UCSD-AML1 (cell line): Measurements from ENCODE around the gene IRF2BP2.
"Not testable (repeated sequence)": the region's sequence is repeated elsewhere in the genome, so short reads cannot be mapped to it uniquely, and the experiment has no call there.

Experiments used
- DNase-seq: peaks from one replicate; lab custom pipeline; 2025; ENCODE audit not compliant: unreplicated experiment; lab: John Stamatoyannopoulos, UW

The IRF2BP2 gene

DNA sequence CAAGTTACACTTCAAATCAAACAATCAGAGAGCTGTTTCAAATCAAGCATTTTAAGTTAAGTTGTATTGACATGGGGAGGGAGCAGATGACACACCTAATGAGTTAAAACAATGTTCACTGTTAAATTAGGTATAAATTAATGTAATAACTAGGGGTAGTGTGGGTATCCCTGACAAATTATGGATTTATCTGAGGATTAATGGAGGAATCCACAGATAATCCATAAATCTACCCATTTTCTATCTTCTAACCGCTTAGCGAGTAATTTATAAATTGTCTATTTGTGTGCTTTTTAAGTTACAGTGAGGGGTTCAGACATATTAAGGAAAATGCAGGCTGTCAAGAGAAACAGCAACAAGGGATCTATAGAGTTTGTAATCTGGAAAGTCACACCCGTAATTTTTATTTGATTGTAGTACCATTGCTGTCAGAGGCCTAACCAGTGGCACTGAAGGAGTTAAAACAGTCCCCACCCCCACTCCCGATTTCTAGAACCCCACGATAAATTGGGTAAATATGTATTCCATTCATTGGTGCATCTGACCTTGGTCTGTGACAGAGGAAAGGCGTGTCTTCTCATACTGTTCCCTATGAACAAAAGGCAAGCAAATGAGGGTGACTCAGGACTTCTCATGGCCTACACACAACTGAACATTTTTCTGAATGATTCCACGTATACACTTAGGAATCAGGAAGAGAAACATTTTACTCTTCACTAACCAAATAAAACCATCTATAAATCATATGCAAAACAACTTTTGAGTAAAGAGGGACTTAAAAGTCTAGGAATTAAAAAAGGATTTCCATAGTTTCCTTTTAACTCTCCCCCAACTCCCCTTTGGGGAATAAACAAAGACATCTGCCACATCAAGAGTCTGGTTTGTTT, 7.4 kb downstream of the IRF2BP2 start:
- DNase-seq = no peak

GRCh38 chr1:234601301-234602017, 8.5 kb downstream of the IRF2BP2 start:
- no peak for DNase-seq

DNA sequence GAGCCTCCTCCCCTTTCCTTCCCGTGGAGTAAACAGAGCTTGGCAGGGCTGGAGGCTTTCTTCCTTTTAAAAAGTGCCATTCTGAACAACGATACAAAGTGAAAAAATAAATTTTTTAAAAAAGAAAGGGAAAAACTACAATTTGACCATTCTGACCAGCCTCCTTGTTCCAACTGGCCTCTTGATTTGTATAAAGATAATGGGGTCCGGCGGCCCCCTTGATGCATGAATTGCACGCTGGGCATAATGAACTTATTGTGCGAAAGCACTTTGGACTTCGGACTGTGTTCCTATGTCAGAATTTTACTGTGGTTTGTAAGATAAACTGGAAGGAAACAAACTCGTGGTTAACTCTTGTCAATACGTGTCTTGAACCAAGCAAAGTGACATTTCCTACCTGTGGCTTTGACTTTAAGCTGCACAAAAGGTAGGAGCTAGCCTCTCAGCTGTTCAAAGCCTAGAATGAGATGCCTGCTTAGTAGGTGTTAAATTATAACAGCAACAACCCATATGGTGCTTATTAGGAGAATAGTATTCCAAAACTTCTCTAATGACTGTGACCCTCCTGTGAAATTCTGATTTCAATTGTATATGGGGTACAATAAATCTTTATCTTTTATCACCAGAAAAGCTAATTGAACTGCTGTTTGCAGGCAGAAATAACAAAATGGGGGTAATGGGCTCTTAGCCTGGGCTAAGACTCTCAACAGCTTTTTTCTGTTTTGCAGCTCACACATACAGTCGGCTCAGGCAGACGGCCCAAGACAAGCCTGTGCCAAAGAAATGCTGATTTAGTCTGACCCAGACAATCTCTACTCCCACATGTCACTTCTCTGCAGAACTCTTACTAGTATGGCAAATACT, 9.3 kb downstream of the IRF2BP2 start:
- no peak for DNase-seq

DNA sequence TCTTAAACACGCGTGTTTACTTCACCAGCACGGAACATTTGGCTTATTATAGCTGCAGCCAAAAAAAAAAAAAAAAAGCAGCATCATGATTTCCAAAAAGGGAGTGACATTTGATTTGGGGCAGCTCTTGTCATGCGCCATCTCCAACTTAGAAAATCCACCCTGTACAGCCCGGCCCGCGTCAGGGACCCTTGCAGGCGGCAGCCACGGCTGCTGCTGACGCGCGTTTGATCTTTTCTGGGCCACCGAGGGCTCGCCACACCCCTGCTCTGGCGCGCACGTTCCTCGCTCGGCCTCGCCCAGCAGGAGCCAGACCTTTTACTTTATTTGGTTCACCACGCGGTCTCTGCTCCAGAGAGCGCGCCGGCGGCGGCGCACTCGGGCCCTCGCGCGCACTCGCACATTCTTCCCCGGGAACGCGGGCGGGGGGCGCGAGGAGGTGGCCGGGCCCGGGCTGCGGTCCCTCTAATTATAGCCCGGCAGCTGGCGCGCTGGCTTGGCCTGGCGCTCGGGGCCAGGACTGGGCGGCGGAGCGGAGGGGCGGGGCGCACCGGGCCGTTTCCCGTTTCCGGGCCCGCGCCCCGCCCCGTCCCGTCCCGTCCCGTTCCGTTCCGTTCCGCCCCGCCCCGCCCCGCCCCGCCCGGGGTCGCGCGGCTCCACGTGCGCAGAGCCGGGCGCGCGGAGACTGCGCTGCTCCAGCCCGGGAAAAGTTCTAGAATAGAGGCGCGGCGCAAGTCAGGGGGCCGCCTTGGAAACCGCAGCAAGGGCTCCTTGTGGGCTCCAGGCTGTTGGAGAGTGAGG, 10.2 kb downstream of the IRF2BP2 start:
- peak; percentile 93 for DNase-seq

DNA sequence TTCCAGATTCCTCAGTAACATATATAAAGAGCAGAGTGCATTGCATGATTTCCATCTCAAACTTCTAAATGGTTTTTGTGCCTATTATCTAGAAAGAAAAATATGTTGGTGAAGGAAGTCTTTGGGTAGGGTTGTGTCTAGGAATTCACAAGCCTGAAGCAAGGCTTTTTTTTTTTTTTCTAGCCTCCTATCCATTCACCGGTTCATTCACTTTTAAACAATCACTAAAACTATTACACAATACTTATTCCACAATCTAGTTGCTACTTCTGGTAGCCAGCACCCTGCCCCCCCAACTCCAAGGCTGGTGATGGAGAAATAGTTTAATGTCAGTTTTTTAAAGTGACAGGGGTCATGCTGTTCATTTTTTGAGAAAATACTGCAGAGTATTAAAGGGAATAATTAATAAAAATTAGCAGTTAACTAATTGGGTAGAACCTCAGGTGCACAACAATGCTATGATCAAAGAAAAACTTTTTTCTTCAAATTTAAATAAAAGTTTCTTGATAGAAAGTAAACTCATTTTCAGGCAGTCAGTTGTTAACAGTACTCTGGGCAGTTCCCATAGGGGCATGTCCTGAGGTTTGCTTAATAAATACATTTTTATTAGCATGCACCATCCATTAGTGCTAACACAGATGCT, 10.9 kb downstream of the IRF2BP2 start:
- DNase-seq = no peak

DNA sequence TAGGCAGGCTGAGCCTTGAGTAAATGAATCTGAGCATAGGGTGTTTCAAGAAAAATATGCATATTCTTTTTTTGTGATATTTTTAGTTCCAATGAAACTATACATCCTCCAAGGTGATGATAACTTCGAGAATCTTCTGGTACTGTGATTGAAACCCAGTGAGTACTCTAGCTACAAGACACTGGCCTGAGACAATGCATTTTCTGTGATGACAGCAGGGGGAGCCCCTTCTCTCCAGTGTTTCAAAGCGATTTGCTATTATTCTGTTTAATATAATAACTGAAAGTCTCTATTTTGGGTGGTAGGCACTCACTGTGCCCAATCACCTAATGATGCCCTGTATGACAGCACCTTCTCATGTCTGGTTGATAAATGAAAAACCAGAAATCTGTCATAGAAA, 12.1 kb downstream of the IRF2BP2 start:
- peak; percentile 31 for DNase-seq

DNA sequence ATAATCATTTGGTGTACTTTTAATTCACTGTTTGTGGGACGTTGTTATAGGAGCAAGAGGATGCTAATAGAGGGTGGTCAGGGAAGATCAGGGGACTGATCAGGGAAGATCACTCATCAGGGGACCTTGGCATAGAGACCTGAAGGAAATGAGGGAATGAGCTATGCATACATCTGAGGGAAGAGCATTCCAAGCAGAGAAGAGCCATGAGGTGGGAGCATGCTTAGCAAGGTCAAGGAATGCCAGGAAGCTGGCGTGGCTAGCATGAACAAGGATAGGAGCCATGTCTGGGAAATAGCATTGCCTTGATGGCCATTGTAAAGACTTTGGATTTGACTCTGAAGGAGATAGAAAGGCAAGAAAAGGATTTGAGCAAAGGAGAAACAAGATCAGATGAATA, 14.1 kb downstream of the IRF2BP2 start:
- DNase-seq = no peak

GRCh38 chr1:234594575-234594974, 15.4 kb downstream of the IRF2BP2 start:
- not testable (repeated sequence) for DNase-seq

- DNase-seq = no peak
Measured at GRCh38 chr1:234593771-234594504, 16.0 kb downstream of the IRF2BP2 start.

DNA sequence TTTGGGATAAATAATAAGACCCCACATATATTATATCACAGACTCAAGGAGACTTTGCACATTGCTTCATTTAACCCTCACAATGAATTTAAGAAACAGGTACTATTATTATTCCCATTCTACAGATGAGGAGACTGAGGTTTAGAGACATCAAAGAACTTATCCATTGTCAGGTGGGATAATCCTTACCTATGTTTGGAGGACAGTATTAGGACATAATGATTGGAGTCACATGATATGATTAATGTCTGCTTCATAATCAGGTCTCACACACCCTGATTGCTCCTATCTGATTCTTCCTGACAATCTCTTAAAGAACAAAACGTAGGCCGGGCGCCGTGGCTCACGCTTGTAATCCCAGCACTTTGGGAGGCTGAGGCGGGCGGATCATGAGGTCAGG, 16.9 kb downstream of the IRF2BP2 start:
- DNase-seq = no peak

- DNase-seq = no peak
Measured at GRCh38 chr1:234592240-234592639, 17.7 kb downstream of the IRF2BP2 start.

DNA sequence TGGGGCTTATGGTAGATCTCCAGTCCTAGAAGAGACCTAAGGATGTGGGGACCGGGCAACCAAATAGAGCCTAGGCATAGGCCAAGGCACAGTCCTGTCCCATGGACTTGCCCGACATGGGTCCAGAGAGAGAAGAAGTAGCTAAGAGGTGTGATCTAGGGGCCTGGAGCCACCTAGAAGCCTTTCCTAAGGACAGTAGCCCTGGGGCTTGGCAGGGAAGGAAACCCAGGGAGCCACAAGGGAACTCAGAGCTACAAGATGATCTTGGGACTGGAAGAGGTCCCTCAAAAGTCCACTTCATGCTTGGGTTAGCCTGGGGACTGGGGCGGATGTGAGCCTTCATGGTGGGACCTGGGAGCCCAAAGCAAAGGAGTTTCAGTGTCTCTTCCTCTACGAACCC, 18.8 kb downstream of the IRF2BP2 start:
- no peak for DNase-seq

- DNase-seq = no peak
Measured at GRCh38 chr1:234589854-234590620, 19.9 kb downstream of the IRF2BP2 start.

- DNase-seq = no peak
Measured at GRCh38 chr1:234589064-234589800, 20.7 kb downstream of the IRF2BP2 start.

DNA sequence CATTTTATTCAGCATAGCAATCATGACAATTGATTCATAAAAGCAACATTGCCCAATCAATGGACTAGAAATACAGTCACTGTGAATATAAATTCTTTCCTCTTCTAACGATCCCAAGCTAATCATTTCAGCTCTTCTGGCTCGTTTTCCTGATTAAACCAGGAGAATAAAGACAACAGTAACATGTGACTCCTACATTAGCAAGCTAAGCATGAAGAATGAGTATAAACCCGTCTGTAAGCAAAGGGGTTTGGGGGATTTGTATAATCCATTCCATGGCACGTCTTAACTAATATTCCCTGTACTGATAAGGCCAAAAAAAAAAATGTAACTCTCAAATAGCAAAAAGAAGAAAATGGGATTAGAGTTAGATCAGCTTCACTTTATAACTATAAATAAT, 21.6 kb downstream of the IRF2BP2 start:
- no peak for DNase-seq

DNA sequence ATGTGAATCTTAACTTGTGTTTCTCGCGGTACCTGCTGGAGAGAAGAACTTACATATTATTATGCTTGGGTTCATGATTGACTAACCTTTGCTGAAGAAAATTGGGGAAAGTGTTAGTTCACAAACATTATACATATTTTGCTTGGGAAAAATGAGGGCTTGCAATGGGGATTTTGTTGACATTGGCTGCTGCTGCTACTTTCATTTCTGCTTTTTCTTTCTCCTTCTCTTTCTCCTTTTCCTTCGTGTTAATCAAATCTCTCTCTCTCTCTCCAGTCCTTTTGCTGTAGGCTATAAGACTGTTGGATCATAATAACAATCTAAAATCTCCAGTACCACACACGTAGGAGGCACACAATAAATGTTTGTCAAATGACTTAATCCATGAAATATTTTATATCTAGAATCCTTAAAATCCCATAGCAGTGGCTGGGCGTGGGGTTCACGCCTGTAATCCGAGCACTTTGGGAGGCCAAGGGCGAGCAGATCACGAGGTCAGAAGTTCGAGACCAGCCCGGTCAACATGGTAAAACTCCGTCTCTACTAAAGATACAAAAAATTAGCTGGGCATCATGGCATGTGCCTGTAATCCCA, 23.0 kb downstream of the IRF2BP2 start:
- DNase-seq = no peak

DNA sequence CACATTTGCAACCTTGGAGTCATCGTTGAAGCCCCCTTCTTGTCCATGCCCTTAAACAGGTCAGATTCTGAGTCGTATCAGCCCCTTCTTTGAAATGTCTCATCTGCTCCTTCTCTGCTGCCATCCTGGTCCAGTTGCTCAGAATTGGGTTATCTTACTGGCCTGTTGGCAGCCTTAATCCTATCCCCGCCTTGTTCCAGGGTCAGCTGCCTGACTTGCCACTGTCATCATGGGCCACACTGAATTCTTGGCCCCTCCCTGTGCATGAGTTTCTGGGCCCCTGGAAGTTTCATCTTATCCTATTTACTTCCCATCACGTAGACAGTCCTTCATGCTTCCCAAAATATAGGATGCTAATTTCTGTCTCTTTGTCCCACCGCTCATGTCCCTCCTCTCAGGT, 23.7 kb downstream of the IRF2BP2 start:
- no peak for DNase-seq
